DOHH2 (cell line): Measurements from ENCODE around the gene JMJD8.

Source experiments
- CTCF ChIP-seq: fragments of 200-600 bp; sonication (generic); IDR thresholded peaks from one replicate; pipeline ENCODE4 v1.5.1; 2014; ENCODE audit warnings: antibody characterized with exemption, mild to moderate bottlenecking, low read depth, low read length; ENCODE audit not compliant: poor library complexity, severe bottlenecking
- EZH2phosphoT487 ChIP-seq: fragments of 200-600 bp; sonication (generic); IDR thresholded peaks from 2 replicates; pipeline ENCODE4 v1.6.1; 2017; ENCODE audit warnings: borderline replicate concordance, mild to moderate bottlenecking, antibody characterized with exemption, low read length, moderate library complexity, mixed read lengths

- TF ChIP-seq CTCF = no peak
- TF ChIP-seq EZH2phosphoT487 = no peak
Measured at GRCh38 chr16:726188-726437, 42.0 kb upstream of the JMJD8 start.
